ENCODE results near the gene DIP2C.
"Not testable (repeated sequence)": the region's sequence is repeated elsewhere in the genome, so short reads cannot be mapped to it uniquely, and the experiment has no call there.

DIP2C gene

DNA sequence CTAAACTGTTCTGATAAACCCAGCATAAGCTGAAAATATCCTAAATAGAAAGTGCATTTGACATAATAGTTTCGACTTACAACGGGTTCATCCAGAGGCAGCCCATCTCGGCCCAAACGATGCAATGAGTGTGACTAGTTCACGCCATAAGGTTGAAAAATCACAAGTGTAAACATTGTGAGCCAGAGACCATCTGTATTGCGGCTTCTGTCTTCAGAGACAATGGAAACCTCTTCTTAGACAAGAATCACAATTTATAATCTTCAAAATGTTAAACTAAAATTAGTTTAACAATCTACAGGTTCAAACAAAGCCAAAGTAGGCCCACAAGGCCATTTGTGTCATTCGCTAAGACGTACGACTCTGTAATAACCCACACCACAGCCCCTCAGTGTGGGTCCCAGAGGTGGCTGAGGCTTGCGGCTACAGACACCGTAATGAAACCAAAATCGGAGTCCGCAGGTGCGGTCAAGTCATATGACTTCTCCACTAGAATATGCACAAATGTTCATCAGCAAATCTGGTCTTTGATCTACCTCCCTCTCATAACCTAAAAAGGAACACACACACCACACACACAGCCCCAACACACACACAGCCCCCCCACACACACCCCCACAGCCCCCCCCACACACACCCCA lies 81.8 kb downstream of the DIP2C start:
- DNase-seq = no peak

DNA sequence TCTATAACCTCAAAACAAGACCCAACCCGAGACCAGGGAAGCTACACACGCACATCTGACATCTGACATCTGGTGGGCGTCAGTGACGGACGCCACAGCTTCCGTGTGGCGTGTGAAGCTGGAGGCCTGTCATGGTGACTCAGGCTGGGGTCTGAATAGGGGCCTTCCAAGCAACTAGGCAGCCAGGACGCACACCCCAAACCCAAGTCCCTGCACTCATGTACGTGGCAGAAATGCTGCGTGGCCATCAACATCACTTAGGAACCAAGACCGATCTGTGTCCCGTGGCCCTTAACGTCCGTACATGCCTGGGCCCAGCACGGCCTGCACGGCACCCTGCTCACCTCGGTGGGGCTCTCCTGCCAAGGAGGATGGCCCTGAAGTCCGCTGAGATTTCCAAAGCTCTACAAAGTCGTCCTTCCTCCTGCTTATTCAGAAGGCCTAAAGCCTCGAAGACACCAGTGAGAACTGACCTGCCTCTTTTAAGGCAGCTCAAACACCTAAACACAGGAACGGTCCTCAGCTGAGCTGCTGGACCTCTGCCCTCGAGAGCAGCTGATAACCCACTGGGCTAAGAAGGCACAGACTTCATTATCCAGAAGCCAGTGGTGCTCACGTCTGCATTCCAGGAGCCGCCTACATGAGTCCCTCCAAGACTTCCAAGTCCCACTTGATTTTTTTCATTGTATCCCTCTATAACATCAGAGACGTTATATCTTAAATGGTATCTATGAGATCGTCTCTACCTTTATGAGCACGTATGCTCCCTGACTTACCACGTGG lies 82.5 kb downstream of the DIP2C start:
- DNase-seq = no peak

DNA sequence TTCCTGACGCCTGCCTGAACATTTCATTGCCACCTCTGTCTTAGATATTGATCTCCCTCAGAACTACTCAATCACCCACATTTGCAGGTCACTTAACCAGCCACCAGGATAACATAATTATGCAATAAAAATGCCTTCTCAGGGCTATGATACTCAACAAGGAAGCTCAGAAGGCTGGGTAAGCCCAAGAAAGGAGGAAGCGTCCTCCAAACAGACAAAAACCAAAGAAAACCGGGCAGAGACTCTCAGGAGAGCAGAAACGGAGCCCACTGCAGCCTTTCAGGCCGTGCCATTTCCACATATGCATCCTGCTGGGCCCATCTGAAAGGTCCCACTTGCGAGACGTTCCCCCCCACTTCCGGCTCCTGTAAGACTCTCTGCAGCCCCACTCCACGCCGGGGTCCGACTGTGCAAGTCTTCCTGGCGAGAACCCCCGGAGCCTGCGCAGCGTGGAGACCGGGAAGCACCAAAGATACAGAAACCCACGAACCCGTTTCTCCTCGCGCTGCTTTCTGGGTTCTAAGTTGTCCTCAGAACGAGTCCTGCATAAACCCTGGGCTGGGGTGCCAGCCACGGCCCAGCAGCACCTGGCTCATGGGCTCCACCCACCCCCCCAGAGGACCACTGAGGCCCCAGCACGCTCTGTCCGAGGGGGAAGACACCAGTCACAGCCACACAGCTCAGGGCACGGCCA lies 83.7 kb downstream of the DIP2C start:
- DNase-seq = no peak

DNA sequence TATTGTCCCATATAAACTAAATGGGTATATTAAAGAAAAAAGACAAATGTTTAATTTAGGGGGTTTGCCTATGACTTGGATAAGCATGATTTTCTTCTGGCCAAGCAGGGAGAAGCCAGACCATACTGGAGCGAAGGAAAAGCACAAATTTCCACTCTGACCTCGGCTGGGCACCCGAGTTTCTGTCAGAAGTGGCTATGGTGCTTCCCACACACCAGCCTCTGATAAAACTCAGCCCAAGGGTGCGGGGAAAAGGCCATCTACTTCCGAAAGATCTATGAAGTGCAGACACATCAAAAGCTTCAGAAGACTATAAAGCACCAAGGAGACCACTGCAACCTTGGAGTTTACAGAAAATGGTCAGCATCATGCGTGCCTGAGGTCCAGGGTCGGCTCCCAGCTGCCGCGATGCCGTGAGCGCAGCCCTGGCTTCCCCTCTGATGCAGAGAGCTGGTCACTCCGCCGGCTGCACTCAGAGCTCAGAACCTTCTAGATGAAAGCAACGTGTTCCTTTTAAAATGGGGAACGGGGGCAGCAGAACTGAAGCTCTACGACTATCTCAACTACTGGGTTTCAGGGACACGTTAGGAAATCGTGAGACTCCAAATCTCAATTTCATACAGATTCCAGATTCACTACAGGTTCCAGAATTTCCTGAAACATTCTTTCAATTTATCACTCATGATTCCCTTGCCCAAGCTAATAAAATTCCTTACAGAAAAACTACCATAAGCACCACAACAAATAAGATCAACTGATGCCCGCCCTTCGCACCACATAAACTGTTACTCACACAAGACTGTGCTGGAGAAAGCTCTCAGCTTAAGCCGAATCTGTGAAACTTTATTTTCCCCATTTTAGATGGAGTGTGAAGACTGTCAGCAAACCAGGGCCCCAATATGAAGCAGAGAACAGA lies 84.5 kb downstream of the DIP2C start:
- DNase-seq = no peak

DNA sequence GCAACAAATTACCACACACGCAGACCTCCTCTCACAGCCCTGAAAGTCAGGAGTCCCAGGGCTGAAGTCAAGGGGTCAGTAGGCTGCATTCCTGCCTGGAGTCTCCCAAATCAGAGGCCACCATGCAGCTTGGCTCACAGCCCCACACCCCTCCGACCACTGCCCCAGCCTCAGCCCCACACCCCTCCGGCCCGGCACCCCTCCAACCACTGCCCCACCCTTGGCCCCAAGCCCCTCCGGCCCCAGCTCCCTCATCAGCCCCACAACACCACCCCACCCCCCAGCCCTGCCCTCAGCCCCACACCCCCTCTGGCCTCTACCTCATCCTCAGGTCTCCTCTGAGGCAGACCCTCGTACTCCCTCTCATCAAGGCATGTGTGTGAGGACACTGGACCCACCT lies 85.7 kb downstream of the DIP2C start:
- DNase-seq = no peak

DNA sequence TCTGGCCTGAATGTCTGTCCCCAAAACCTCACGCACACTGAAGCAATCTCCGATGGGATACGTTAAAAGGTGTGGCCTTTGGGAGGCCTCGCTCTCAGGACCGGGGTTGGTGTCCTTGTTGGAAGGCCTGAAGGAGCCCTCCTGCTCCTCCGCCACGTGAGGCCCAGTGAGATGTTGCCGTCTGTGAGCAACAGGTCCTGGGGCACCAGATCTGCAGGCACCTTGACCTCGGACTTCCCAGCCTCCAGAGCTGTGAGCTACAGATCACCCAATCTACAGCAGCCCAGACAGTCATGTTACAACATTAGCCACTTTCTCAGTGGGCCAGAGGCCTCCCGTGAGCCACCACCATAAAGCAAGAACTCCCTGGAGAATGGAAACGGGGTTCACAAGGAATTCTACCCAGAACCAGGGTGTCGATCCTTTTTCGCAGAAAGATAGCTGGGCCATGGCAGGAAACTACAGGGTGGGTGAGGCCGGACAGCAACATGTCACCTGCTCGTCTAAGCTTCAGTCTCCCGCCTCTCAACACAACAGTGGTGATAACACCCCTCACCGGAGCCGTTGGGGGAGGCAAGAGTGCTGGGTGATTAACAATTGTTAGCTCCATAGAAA lies 87.0 kb downstream of the DIP2C start:
- no peak for DNase-seq

DNA sequence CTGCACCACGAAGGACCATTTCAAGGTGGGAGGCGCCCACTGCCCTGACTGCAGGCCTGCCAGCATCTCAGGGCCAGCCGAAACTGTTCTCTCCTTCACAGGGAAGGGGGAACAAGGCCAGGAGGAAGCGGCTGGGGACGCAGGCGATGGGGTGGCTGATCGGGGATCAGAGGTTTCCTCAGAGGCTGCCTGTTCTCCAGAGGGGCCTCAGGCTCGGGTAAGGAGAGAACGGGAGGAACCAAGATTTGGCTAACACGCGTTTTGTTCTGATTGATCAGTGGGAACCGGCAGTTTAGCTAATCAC lies 87.9 kb downstream of the DIP2C start:
- no peak for DNase-seq

DNA sequence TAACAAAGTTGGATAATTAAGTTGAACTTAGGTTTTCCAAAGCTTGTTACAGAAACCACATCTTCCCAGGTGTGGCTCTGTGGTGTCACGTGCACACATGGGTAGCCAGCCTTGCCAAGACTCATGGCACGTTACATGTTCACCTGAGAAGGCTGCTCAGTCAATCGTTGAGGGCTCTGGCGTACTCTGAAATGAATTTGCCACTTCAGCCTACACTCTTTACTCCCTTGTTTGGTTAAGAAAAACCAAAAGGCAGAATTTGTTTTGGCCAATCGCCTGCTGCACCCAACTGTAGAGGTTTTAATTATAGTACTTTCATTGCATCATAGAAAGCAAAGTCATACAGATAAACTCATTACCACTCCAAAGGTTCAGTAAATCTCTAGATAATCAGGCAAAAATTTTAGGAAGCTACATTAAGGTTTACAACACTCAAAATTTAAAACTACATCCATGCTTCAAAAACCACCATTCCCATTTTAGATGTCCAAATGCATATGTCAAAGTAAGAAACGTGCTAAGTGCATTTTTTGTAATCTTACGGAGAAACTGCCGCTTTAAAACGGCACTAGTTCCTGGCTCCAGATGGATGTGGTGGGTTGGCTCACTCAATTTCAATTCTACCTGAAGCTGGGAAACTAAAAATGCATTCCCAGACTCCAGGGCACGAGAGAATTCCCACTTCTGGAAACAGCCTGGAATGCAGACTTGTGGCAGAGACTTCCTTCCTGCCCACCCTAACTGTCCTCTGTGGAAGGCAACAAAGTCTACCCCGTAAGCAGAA lies 88.4 kb downstream of the DIP2C start:
- no peak for DNase-seq

DNA sequence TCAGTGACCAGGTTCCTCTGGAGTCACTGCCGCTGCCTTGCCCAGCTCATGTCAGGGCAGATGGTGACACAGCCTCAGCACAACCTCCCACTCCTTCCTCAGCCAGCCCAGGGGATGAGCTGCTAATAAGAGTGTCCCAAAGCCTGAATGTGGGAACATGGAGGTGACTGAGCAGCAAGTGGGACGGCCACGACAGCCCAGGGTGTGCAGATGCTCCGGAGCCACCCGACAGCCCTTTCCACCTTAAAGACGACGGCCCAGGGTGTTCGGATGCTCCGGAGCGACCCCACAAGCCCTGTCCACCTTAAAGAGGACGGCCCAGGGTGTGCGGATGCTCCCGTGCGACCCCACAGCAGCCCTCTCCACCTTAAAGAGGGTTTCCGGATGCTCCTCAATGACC lies 89.2 kb downstream of the DIP2C start:
- DNase-seq = no peak

DNA sequence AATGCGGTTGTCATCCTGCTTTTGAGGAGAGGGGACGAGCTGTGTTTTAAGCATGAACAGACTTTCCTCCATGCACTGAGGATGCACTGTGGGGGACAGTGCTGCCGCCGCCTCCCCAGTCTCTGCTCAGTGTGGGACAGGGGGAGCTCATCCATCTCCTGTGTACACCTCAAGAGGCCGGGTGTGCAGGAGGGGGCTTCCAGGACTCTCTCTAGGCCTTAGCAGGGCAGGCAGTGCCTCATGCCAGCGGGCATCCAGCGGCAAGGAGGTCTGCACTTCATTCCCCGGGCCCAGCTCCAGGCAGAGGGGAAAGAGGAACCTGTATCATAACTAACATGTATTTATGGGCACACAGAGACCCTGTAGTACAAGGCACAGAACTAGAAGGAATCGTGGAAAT lies 89.7 kb downstream of the DIP2C start:
- DNase-seq = no peak

DNA sequence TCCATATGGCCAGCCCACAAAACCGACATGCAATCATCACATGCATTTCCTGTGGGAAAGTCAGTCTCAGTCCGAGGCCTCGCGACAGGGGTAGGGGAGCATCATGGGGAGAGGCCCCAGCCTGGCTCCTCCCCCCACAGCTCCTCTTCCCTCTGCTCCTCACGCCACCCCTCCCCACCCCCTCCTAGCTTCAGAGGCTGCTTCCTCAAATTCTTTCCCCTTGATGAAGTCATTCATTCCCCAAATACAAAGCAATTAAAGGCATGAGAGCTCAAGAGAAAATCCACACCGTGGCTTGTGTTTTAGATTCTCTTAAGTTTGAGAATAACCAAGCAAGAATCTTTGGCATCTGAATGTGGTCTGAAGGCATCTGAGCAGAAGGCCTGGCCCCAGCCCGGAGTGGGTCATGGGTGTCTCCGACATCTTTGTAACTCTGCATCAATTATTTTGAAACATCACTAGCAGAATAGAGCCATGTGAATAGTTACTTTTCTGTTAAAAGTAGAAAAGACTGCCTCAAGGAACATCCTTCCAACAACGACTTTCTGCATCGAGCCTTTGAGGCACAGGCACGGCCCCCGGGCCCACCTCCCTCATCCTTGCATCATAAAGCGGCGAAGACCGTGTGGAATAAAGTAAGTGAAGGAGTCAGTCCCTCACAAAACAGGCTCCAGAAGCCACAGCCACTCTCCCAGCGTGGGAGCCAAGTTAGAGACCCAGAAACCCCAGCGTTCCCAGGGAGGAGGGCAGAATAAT lies 90.9 kb downstream of the DIP2C start:
- no peak for DNase-seq

DNA sequence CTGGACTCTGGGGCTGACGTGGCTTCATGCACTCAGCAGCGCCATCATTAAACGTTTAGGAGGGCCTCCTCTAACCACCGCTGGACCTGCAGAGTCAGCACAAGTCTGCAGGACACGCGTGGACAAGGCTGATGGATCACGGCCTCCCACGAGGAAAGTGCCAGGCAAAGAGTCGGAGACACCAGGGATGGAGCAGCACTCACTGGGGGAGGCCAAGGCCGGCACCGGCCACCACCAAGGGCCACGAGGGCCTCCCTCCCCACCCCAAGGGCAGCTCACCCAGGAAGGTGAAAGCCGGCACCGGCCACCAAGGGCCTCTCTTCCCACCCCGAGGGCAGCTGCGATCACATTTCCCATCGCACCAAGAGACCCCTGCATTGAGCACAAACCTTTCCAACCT lies 91.5 kb downstream of the DIP2C start:
- no peak for DNase-seq

DNA sequence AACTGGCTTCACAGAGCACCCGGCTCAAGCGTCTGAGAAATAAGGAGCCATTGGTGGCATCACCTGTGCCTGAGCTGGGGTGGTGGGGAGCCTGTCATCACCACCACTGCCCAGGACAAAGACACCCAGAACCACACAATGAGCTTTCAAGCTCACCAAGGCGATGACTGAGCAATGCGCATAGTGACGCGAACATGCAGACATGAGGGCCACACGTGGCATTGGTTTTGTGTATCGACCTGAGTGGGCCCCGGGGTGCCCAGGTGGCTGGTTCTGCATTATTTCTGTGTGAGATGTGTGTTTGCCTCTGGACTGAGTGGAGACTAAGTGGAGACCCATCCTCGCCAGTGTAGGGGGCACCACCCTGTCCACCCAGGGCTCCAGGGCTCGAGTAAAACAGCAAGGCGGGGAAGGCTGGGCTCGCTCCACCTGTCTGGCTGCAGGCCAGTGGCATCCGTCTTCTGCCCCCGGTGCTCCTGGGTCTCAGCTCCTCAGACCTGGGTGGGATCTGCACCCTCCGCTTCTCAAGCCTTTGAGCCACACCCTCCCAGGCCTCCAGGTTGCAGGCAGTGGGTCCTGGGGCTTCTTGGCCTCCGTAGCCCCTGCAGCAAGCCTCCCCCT lies 92.6 kb downstream of the DIP2C start:
- DNase-seq = no peak

DNA sequence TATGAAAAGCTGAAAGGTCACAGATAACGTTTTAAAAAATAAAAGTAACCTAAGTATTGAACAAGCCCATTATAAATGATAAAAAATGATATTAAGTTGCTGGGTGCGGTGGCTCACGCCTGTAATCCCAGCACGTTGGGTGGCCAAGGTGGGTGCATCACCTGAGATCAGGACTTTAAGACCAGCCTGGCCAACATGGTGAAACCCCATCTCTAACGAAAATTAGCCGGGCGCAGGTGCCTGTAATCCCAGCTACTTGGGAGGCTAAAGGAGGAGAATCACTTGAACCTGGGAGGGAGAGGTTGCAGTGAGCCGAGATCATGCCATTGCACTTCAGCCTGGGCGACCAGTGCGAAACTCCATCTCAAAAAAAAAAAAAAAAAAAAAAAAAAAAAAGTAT lies 93.3 kb downstream of the DIP2C start:
- not testable (repeated sequence) for DNase-seq

DNA sequence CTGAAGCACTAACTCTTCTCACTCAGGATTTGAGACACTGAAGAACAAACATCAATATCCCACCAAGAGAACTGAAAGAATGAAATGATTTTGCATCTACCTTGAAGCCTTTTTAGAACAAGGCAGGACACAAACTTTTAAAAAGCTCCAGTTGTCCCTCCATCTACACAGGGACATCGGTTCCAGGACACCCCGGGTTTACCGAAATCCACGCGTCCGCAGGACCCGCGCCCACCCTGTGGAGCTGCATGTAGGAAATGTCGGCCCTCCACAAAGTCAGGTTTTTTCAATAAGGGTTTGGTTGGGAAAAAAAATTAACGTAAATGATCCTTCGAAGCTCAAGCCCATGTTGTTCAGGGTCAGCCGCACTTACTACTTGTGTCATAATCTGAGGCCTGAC lies 94.0 kb downstream of the DIP2C start:
- no peak for DNase-seq

DNA sequence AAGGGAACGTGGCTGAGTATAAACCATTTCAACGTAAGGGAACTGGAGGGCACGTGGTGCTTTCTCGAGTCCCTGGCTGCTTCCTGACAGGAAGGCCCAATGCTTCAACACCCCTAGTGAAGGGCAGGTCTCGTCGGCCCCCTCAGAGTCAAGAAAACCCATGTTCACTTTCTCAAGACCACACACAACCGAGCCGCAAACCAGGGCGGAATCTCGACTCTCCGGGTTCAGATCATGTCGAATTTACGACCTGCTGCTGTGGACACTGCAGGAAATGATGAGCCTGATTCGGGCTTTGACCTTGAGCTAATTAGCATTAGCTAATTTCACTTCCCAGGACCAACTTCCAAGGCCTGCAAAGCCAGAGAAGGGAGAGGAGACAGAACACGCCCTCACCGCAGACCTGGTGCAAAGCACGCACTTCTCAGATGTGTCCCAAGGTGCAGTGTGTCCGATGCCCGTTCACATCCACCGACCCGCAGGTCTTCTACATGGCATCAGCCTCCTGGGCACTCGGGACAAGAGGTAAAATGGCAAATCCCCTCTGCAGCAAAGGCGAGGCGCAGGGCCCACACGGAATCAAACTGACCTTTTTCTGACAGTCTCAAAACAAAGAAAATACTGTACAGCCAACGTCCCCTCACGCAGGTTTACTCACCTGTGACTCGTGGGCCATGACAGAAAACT lies 94.7 kb downstream of the DIP2C start:
- no peak for DNase-seq

DNA sequence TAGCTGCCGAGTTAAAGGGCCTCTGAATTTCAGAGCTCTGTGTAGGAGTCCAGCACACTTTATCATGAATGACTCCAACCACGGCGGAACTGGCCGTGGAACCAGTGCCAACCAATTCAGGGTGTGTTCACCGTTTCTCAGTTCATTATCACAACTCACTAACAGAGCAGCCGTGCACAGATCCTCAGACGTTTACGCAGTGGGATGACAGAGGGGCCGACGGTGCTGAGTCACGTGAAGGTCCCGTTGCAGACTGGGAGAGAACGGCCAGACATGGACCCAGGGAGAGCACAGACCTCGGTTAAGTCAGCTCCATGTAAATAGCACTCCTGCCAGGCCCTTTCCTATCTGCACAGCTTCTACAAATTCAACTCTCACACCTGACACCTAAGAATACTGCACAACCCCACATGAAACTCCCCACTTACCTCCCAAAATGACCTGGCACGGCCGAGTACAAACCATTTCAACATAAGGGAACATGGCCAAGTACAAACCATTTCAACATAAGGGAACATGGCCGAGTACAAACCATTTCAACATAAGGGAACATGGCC lies 95.5 kb downstream of the DIP2C start:
- DNase-seq = no peak

DNA sequence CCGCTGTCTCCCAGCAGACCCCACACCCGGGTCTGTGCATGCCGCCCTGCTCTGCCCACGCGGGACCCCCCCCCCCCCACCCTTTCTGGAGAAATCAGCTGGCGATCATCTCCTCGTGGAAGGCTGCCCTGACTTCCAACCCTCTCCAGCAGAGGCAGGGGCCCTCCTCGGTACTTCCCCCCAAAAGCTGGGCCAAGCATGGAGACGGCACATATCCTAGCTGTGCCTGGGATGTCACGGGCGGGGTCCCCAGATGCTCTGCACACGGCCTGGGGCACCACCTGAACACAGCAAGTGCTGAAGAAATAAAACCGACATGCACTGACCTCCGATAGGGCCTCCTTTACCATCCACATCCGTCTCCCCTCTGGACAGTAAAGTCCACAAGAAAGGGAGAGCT lies 96.0 kb downstream of the DIP2C start:
- DNase-seq = no peak

DNA sequence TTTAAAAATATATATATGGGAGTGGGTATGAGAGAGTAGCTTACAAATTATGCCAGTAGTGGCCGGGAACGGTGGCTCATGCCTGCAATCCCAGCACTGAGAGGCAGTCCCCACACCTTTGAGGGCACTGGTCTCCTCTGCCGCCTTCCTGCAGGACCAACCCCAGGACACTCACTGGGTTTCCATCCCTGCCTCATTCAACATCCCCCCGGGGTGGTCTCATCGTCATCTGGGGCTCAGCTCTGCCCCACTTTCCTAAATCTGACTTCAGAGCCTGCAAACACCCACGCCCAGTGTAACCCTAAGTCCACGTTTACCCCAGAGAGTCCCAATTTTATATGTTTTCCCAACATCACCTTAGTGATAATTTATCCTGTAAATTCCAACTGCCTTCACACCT lies 96.5 kb downstream of the DIP2C start:
- no peak for DNase-seq

DNA sequence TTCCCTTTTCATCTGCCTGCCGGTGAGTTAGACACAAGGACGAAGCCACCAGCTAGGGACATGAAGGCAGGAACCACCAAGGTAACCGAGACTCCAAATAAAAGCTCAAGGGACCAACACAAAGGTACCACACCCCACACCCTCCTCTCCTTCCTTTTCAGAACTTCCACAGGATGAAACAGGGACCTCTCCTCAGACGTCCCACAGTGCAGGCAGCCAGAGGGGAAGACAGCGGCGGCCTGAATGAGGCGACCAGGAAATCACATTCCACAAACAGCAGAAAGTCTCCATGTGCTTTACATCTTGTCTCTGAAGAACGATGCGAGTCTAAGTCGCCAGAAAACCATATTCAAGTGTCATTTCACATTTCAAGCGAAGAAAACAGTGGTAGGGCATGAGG lies 97.8 kb downstream of the DIP2C start:
- no peak for DNase-seq
